Adrenal gland (tissue), 12 donors: ENCODE measurements around the gene RGS8. TPM values are rescaled to one million over a fixed set of nuclear protein-coding genes. Genes with fewer than 3 reads are reported as not detected.

ENCODE experiments used
- DNase-seq, 7 donors: peaks; one replicate each; pipeline ENCODE4 v3.0.0-alpha.2; 2019 to 2020
- H3K27ac ChIP-seq, 5 donors: fragments of 200-600 bp; sonication (generic) in 4 of 5; 1 replicate in 3 of 5; 2 replicates in 2 of 5; pipeline versions ENCODE4 v1.5.1 to v1.8.0; 2016 to 2020; ENCODE audit warnings: mild to moderate bottlenecking in 1 of 5
- H3K27me3 ChIP-seq: fragments of 200-600 bp; 2 replicates; pipeline ENCODE4 v1.8.0; 2021
- H3K36me3 ChIP-seq, 2 donors: fragments of 200-600 bp; replicated peaks in 1 of 2; 1 replicate in 1 of 2; 2 replicates in 1 of 2; pipeline versions ENCODE4 v1.5.1 to v1.8.0; 2018 to 2022
- H3K4me1 ChIP-seq, 2 donors: fragments of 200-600 bp; replicated peaks in 1 of 2; 1 replicate in 1 of 2; 2 replicates in 1 of 2; pipeline versions ENCODE4 v1.5.1 to v1.8.0; 2018 to 2021
- H3K4me3 ChIP-seq, 4 donors: fragments of 200-600 bp; sonication (generic) in 3 of 4; one replicate each; pipeline ENCODE4 v1.5.1; 2016 to 2018
- H3K9me3 ChIP-seq, 3 donors: fragments of 200-600 bp; sonication (generic) in 1 of 3; replicated peaks in 1 of 3; 1 replicate in 2 of 3; 2 replicates in 1 of 3; pipeline versions ENCODE4 v1.5.1 to v1.8.0; 2016 to 2021
- CTCF ChIP-seq, 6 experiments: fragments of 450-650 bp in 4 of 6; fragments of 200-600 bp in 2 of 6; sonication (generic) in 1 of 6; IDR thresholded peaks; 1 replicate in 5 of 6; 2 replicates in 1 of 6; pipeline versions ENCODE4 v1.5.1 to v1.8.0; 2016 to 2021; ENCODE audit warnings: antibody characterized with exemption in 6 of 6, mild to moderate bottlenecking in 2 of 6, moderate library complexity in 1 of 6
- POLR2A ChIP-seq, 2 donors: fragments of 450-650 bp; IDR thresholded peaks; one replicate each; pipeline ENCODE4 v1.6.1; 2017; ENCODE audit warnings: antibody characterized with exemption in 2 of 2, mild to moderate bottlenecking in 2 of 2, moderate library complexity in 1 of 2
- WGBS, 4 donors: extraction: QIAGEN DNeasy Blood & Tissue Kit in 2 of 4; methylation state at CpG; one replicate each; pipeline versions ENCODE4 v1.1.5 to v1.1.7; 2013 to 2017; 5-methylcytosine and 5-hydroxymethylcytosine counted together
- intact Hi-C, 2 donors: fragments of 100-400 bp; cut with DNase I; formaldehyde crosslinking; loops; one replicate each; pipeline versions ENCODE4 v1.14.1 to v1.15.0; 2022 to 2023
- polyA plus RNA-seq, 3 donors: library from polyadenylated mRNA; stranded (reverse); fragments of 200-250 nt in 2 of 3; fragments of 350-450 nt in 1 of 3; fragmentation: Illumina TruSeq in 1 of 3; extraction: RNeasy Lipid Tissue Mini Kit (QIAGEN cat#74804) in 1 of 3; gene quantifications; one replicate each; pipeline ENCODE4 v1.2.3, GENCODE V29; 2013 to 2014
- total RNA-seq, 9 donors: library from RNA; depleted of rRNA in 4 of 9; stranded (reverse); fragments of >200 nt in 4 of 9; fragments of 120-200 nt in 1 of 9; fragmentation: NEBNext Ultra II Directional in 1 of 9; extraction: Animal tissue kit (Norgen Biotek cat#: 25700) in 1 of 9; gene quantifications; one replicate each; pipeline versions ENCODE4 v1.1.0 to v1.2.4, GENCODE V29; 2013 to 2023
- donor health status: healthy with polysubstance abuse.
- donor health status: Bipolar disorder and iron deficiency.
- donor health status: DM: yes; HTN: yes; CAD: no.
- donor health status: DM: no; HTN: no; CAD: no.
- donor health status: DM: no; HTN: no; CAD: no.
- donor health status: DM: yes; HTN: yes; CAD: no.

RGS8 gene
- total and polyA plus RNA-seq, 12 donors: 0.40 to 11.8 (median 1.2) TPM

GRCh38 chr1:182639330-182639729 is 45.1 kb downstream of the RGS8 start:
- no peak overlapping the region for H3K4me3 ChIP-seq
- H3K36me3 ChIP-seq: no peaks in the 10 kb centered on the region
- 82 to 93% (median 87%) methylated on average over 1 of the region's 1 CpG for WGBS, 4 donors
- H3K9me3 ChIP-seq: no peaks in the 10 kb centered on the region
- intact Hi-C loops: no loop called here
- H3K27me3 ChIP-seq: no peaks in the 10 kb centered on the region
- H3K4me1 ChIP-seq: no peaks in the 10 kb centered on the region
- no peak overlapping the region for H3K27ac ChIP-seq
- TF ChIP-seq POLR2A (IDR thresholded peaks at IDR 0.05) (no peak), CTCF (IDR thresholded peaks at IDR 0.05) (no peak)
- DNase-seq: no peak

GRCh38 chr1:182637769-182638168 is 46.6 kb downstream of the RGS8 start:
- Histone ChIP-seq H3K9me3 (no peaks in the 10 kb centered on the region), H3K27me3 (no peaks in the 10 kb centered on the region), H3K27ac (no peak overlapping the region), H3K4me1 (no peaks in the 10 kb centered on the region), H3K4me3 (no peak overlapping the region), H3K36me3 (no peaks in the 10 kb centered on the region)
- WGBS, 4 donors: 90 to 93% (median 92%) methylated on average over 5 of the region's 5 CpGs
- intact Hi-C loops: no loop called here
- DNase-seq: no peak
- TF ChIP-seq CTCF (IDR thresholded peaks at IDR 0.05) (no peak), POLR2A (IDR thresholded peaks at IDR 0.05) (no peak)

GRCh38 chr1:182635871-182636270 is 48.5 kb downstream of the RGS8 start:
- Histone ChIP-seq H3K27ac (no peak overlapping the region), H3K36me3 (no peaks in the 10 kb centered on the region), H3K4me3 (no peak overlapping the region), H3K9me3 (no peaks in the 10 kb centered on the region), H3K4me1 (no peaks in the 10 kb centered on the region), H3K27me3 (no peaks in the 10 kb centered on the region)
- 51 to 64% (median 56%) methylated on average over 2 of the region's 2 CpGs for WGBS, 4 donors
- TF ChIP-seq CTCF (IDR thresholded peaks at IDR 0.05) (no peak), POLR2A (IDR thresholded peaks at IDR 0.05) (no peak)
- DNase-seq: no peak
- intact Hi-C loops: no loop called here

Other genes with a start within 250 kb of the RGS8 start
- not detected for gene RGSL1, start 234.4 kb downstream of the RGS8 start, total RNA-seq
- not detected for gene RGSL1, start 234.4 kb downstream of the RGS8 start, polyA plus RNA-seq
- 10 to 100 TPM in 6 of 9 donors, 1 to 10 TPM in 3; 8.7 to 24.3 (median 11.8) TPM for gene RNASEL, start 95.3 kb downstream of the RGS8 start, total RNA-seq
- 10 to 100 TPM in 1 of 3 donors, 1 to 10 TPM in 2; 3.5 to 16.0 (median 5.7) TPM for gene RNASEL, start 95.3 kb downstream of the RGS8 start, polyA plus RNA-seq
- 1 to 10 TPM in 7 of 9 donors, under 1 TPM in 2; 0.36 to 7.8 (median 3.2) TPM for gene RGS16, start 80.2 kb downstream of the RGS8 start, total RNA-seq
- gene RGS16, start 80.2 kb downstream of the RGS8 start, polyA plus RNA-seq: 1 to 10 TPM; 4.3 to 7.1 (median 5.5) TPM
- gene NPL, start 105.2 kb upstream of the RGS8 start, total RNA-seq: 10 to 100 TPM in 6 of 9 donors, 1 to 10 TPM in 3; 4.8 to 31.7 (median 22.9) TPM
- gene NPL, start 105.2 kb upstream of the RGS8 start, polyA plus RNA-seq: 10 to 100 TPM in 2 of 3 donors, 1 to 10 TPM in 1; 8.8 to 22.9 (median 16.1) TPM
- 100 to 1,000 TPM in 5 of 9 donors, 10 to 100 TPM in 4; 59.3 to 147 (median 103) TPM for gene DHX9, start 154.8 kb upstream of the RGS8 start, total RNA-seq
- 100 to 1,000 TPM in 1 of 3 donors, 10 to 100 TPM in 2; 50.9 to 130 (median 52.6) TPM for gene DHX9, start 154.8 kb upstream of the RGS8 start, polyA plus RNA-seq